Colonic mucosa (tissue), 4 donors: ENCODE results near the gene SUDS3. TPM values are rescaled to one million over a fixed set of nuclear protein-coding genes. Genes with fewer than 3 reads are reported as not detected.

ENCODE experiments used
- DNase-seq: peaks from one replicate; pipeline ENCODE4 v3.0.0-alpha.2; 2020
- H3K27ac ChIP-seq: fragments of 200-600 bp; one replicate; pipeline ENCODE4 v1.8.0; 2021
- H3K27me3 ChIP-seq: fragments of 200-600 bp; one replicate; pipeline ENCODE4 v1.8.0; 2021
- H3K36me3 ChIP-seq: fragments of 200-600 bp; one replicate; pipeline ENCODE4 v1.8.0; 2021
- H3K4me1 ChIP-seq: fragments of 200-600 bp; one replicate; pipeline ENCODE4 v1.8.0; 2021; ENCODE audit warnings: mild to moderate bottlenecking
- H3K4me3 ChIP-seq: fragments of 200-600 bp; one replicate; pipeline ENCODE4 v1.8.0; 2021
- H3K9ac ChIP-seq, 2 donors: one replicate each; pipeline ENCODE4 v1.7.0; 2013; ENCODE audit warnings: control low read depth in 2 of 2, low read depth in 2 of 2, low read length in 2 of 2
- H3K9me3 ChIP-seq: fragments of 200-600 bp; one replicate; pipeline ENCODE4 v1.8.0; 2021
- CTCF ChIP-seq: fragments of 200-600 bp; IDR thresholded peaks from one replicate; pipeline ENCODE4 v1.8.0; 2022; ENCODE audit warnings: antibody characterized with exemption, mild to moderate bottlenecking
- intact Hi-C: fragments of 100-400 bp; cut with DNase I; formaldehyde crosslinking; loops from one replicate; pipeline ENCODE4 v1.14.1; 2022
- total RNA-seq, 2 donors: library from RNA; stranded (reverse); fragmentation: NEBNext Ultra II Directional in 1 of 2; extraction: Animal tissue kit (Norgen Biotek cat#: 25700) in 1 of 2; gene quantifications; one replicate each; pipeline ENCODE4 v1.2.1, GENCODE V29; 2021
- donor health status: healthy.
- donor health status: DM: no; HTN: no; CAD: no.
- donor health status: DM: no; HTN: no; CAD: no.

Gene SUDS3, protein sequence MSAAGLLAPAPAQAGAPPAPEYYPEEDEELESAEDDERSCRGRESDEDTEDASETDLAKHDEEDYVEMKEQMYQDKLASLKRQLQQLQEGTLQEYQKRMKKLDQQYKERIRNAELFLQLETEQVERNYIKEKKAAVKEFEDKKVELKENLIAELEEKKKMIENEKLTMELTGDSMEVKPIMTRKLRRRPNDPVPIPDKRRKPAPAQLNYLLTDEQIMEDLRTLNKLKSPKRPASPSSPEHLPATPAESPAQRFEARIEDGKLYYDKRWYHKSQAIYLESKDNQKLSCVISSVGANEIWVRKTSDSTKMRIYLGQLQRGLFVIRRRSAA
- 10 to 100 TPM; 42.0 to 51.8 TPM for total RNA-seq

DNA sequence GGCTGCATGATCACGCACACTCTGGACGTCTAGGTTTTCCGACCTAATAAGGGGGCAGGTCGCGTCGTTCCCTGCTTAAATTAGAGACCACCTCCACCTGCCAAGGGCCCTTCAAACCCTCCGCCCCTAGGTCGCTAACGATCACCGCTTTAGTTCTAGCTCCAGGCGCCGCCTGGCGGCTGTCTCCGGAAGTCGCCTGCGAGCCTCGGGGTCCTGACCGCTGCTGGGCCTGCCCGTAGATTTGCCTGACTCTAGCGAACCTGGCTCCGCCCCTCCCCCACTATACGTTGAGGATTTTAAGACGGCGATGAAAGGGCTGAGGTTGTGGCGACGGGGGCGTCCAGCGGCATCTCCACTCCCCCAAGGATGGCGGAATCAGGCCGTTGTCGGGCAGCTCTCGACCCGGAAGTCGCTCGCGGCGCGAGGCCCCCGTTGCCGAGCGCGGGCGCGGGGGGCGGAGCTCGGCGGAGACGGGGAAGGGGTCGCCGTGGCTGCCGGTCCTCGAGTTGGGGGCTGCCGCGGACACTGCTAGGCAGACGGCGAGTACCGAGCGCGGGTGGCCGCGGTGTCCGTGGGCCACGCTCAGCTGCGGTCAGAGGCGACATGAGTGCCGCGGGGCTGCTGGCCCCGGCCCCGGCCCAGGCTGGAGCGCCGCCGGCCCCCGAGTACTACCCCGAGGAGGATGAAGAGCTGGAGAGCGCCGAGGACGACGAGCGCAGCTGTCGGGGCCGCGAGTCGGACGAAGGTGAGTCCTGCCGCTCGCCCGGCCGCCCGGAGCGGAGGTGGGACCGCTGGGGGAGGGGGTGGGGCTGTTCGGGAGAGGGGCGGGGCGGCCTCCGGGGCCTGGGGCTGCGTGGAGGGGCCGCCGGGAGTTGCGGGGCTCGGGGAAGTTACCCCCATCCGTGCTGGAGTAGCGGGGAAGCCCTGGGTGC, at the start of gene SUDS3:
Gene SUDS3 (plus strand): TSS at position 467 of the 932 bp plus-strand sequence. CDS start 137 bp downstream, at position 604.
- H3K27me3 ChIP-seq: no peaks in the 10 kb centered on the region
- H3K9me3 ChIP-seq: no peaks in the 10 kb centered on the region
- H3K36me3 ChIP-seq: peaks cover 2% of the 10 kb centered on the region
- intact Hi-C loops: loop anchor here (2.0 to 5.0 kb wide), 2 partner anchors 194 to 254 kb away; no protein-coding TSS in a partner anchor
- peak; percentile 97 for DNase-seq
- TF ChIP-seq CTCF: peak; percentile 95
- peak within 1 kb of the TSS; percentile 89 to 94 for H3K9ac ChIP-seq
- peak within 1 kb of the TSS; percentile 98 for H3K4me3 ChIP-seq
- H3K4me1 ChIP-seq: no peaks in the 10 kb centered on the region
- peak within 1 kb of the TSS; percentile 93 for H3K27ac ChIP-seq

DNA sequence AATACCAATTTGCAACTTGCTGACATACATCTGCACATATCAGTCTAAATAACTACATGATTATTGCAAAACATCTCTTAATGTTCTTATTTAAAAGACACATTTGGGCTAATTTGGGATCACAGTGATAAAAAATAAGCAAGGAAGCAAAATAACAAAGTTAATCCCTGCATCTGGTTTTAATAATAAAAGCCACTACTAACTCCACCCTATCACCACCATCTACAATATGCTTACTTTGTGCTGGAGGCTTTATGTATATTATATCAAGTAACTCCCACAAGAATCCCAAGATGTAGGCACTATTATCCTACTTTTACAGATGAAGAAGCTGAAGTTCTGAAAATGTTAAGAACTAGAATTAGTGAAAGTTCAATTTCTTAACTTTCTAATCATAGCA, 49.4 kb upstream of the SUDS3 start:
- intact Hi-C loops: no loop called here
- no peak overlapping the region for H3K9ac ChIP-seq
- no peaks in the 10 kb centered on the region for H3K27me3 ChIP-seq
- no peak overlapping the region for H3K27ac ChIP-seq
- H3K9me3 ChIP-seq: no peaks in the 10 kb centered on the region
- no peak for TF ChIP-seq CTCF
- DNase-seq: no peak
- H3K4me1 ChIP-seq: no peaks in the 10 kb centered on the region
- H3K4me3 ChIP-seq: no peak overlapping the region
- no peaks in the 10 kb centered on the region for H3K36me3 ChIP-seq

DNA sequence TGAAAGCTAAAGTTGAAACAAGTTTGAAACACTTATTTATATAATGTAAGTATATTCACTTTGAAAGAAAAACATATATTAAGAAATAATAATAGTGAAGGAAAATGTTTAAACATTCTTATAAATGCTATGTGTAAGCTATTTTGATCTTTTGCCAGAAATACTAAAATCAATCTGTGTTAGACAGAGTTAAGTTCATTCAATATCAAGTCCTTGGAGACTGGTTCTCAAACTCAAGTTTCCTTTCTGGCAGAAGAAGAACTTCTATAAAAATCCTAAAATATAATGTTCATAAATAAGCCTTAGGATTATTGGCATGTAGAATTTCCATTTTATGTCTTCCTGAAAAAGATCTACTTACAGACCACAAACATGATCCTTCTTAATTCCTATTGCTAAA, 49.0 kb upstream of the SUDS3 start:
- no peak overlapping the region for H3K9ac ChIP-seq
- no peak for TF ChIP-seq CTCF
- no peaks in the 10 kb centered on the region for H3K4me1 ChIP-seq
- no peaks in the 10 kb centered on the region for H3K27me3 ChIP-seq
- no peaks in the 10 kb centered on the region for H3K36me3 ChIP-seq
- no peaks in the 10 kb centered on the region for H3K9me3 ChIP-seq
- no peak for DNase-seq
- intact Hi-C loops: no loop called here
- no peak overlapping the region for H3K4me3 ChIP-seq
- H3K27ac ChIP-seq: no peak overlapping the region

DNA sequence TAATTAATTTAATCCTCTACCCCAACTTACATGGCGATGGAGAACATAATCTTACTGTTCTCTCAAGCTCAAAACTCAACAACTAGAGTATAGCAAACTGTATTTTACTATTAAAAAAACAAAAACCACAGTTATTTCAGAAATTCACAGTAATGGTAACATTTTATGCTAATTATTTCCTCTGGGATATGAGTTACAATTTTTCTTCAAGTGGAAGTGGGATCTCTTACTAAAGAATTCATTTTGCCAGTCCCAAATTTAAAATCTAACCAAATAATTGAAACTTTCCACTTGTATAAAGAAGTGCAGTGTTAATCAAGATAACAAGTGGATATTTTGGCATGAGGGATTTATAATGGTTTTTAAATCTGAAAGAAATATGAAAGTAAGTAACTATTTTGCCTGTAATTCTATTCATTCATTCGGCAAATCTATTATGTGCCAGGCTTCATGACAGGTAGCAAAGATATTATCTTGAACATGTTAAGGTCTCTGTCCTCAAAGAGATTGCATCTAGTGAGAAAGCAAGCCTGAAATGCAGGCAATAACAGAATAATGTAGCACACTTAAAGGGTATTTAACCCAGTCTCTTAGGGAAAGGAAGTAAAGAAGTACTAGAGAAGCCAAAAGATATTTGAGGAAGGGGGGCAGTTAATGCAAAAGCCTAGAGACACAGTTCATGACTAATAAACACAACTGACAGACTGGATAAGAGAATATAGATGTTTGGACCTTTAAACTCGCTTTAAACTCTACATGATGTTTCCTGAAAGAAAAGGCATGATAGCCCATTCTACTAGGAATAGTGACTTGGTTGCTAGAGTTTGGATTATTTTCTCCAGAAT, 47.6 kb upstream of the SUDS3 start:
- H3K9me3 ChIP-seq: no peaks in the 10 kb centered on the region
- intact Hi-C loops: no loop called here

More for the DNA sequence above, 47.6 kb upstream of the SUDS3 start:
- H3K36me3 ChIP-seq: no peaks in the 10 kb centered on the region
- no peaks in the 10 kb centered on the region for H3K4me1 ChIP-seq
- H3K27me3 ChIP-seq: no peaks in the 10 kb centered on the region
- no peak overlapping the region for H3K4me3 ChIP-seq
- no peak for DNase-seq
- TF ChIP-seq CTCF: no peak
- H3K27ac ChIP-seq: no peak overlapping the region
- H3K9ac ChIP-seq: no peak overlapping the region
